Stimulated activated CD8-positive, alpha-beta memory T cell treated with anti-CD3 and anti-CD28 coated beads, Interleukin-4, amount 100 ng/mL, for 48 hours (primary cell): ENCODE measurements around the gene GALNT9.
"Not testable (repeated sequence)": the region's sequence is repeated elsewhere in the genome, so short reads cannot be mapped to it uniquely, and the experiment has no call there.

ENCODE experiments used
- DNase-seq: peaks from one replicate; pipeline ENCODE4 v3.0.0-alpha.2; 2020

The GALNT9 gene

GRCh38 chr12:132278401-132279183 lies 50.8 kb downstream of the GALNT9 start:
- no peak for DNase-seq

DNA sequence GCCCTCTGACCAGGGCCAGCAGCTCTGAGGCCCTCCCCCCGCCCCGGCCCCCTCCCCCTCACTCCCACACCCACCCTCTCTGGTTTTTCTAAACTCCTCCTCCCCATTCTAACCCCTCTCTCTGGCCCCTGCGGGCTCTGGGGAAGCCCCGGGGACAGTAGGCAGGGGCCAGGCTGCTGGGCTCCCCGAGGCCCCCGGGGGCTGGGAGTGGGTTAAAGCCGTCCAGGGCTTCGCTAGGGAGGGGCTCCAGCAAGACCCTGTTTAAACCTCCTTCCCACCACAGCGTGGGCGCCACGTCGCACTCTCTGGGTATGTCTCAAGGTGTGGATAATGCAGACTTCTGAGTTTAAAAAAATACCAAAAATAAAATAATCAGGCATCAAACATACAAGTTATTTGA lies 51.4 kb downstream of the GALNT9 start:
- DNase-seq = no peak

- no peak for DNase-seq
Measured at GRCh38 chr12:132277374-132277941, 51.9 kb downstream of the GALNT9 start.

DNA sequence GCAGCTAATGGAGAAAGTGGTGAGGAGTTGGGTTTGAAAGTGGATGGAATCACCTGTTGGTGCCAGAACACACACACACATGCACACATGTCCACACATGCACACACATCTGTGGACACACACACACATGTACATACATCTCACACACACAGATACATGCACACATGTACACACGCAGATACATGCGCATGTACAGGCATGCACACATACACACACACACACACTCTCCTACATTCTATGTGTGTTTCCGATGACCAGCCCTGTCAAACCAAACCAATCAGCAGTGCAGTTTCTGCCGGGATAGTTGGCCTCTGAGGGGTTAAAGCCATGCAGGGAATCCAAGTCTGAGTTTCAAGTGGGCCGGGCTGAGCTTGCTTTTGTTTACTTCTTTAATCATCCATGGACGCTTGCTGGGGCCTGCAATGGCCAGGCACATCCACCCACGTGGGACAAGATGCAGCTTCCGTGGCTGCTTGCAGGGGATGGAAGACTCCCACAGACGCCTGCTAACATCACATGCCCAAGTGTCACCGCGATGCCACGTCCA lies 52.5 kb downstream of the GALNT9 start:
- no peak for DNase-seq

DNA sequence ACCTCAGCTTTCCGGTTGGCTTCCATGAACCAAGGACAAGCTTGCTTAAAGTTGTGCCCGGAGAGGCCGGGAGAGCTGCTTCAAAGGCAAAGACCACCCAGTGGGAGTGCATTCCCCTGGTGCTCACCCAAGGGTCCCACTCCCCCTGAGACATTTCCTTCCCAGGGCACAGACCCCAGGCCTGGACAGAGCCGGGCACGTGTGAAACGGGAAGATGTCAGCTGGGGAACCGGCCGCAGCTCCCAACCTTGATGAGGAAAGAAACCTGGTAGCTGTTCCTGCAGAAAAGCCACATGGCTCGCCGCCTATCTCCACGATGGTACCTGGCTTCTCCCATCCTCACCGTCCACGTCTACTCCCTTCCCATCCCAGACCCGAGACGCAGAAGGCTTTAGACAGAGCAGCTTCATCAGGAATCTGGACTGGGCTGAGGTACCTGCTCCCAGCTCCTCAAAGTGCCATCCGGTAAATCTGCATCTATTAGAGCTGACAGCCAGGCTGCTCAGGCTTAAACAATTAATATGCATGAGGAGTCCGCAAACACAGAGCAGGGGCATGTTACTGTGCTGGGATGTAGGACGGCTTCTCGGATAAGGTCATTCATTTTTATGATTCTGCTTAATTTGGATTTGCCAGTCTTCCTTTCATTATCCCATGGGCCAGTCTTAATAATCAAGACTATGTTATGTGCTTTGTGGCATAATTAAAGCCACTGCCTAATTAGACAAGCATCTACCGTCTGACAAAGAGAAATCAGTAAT lies 53.1 kb downstream of the GALNT9 start:
- no peak for DNase-seq

DNA sequence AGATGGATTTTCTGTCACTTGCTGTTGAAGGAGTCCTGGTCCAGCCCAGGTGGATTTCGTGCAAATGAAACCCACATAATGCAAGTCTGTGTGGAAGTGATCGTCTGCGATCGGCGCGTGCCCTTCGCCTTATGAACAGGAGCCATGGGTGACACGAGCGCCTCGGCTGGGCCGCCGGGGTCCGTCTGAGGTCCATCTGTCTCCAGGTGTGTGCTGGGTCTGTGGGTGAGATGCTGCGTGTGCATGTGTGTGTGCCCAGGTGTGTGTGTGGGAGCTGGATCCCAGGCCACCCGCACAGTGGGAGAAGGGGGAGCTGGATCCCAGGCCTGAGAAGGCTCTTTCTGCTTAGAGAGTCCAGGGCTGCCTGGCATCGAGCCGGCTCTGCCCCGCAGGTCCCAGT lies 53.8 kb downstream of the GALNT9 start:
- DNase-seq = no peak

DNA sequence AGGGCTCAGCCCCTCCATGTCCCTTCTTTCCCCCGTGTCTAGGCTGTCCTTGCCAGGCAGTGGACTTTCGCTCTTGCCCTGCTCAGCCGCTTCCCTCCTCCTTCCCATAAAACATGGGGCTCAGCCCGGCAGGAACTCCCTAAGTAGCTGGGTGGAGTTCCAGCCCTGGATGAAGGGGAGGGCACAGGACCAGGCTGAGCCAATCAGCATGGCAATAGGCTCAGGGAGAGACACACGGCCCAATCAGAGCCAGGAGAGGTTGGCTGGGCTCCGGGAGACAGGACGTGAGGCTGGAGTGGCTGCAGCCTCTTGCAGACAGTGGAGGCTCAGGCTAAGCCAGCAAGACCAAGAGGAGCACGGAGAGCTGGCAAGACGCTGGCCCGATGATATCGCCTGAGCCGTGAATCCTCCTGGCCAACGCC lies 54.3 kb downstream of the GALNT9 start:
- DNase-seq = no peak

GRCh38 chr12:132273992-132274334 lies 55.4 kb downstream of the GALNT9 start:
- DNase-seq = no peak

DNA sequence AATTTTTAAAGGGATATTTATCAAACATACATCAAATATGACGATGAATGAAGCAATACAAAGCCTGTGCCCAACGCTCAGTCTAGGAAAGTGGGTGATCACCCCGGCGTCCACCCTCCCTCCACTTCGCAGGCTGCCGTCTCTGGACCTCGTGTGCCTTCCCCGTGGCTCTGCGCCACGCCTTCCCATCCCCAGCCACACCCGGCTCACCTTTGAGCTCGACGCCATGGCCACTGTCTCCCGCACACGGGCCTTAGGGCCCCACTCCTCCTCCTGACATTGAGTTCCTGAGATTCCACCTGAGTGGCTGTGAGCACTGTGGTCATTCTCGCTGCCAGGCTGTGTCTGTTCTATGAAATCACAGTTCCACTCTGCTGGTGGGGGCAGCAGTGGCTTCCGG lies 56.7 kb downstream of the GALNT9 start:
- no peak for DNase-seq

- DNase-seq = no peak
Measured at GRCh38 chr12:132271755-132272092, 57.7 kb downstream of the GALNT9 start.

DNA sequence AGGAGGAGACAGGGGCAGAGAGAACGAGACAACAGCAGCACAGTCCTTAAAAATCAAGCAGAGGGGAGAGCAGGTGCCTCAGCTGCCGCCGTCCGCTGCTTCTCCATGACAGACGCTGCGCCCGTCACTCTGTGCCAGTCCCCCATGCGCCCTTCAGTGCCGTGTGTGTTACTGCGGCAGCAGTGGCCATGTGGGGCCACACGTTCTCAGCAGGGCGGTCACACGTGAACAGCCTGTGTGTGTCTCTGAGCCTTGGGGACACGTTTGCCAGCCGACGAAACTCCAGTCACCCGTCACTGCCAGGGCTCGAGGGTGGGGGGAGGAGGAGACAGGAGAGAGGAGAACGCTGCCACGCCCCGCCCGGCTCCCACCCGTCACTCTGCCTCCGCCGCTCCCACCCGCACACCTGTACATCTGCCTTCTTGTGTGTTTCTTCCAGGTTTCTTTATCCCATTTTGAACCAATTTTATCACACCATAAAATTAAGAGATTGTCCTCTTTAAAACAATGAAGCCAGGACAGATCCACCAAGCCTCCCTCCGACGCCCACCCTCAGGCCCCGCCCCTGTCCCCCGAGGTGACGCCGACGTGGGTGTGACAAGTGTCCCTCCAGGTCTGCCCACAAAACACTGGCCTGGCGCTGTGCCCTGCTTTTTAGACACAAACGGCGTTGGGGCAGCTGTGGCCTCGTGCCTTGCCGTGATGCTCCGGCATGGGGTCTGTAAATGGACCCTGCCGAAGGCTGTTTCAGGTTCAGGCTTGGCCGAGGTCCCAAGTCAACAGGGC lies 58.2 kb downstream of the GALNT9 start:
- DNase-seq = no peak

GRCh38 chr12:132270516-132270915 lies 58.9 kb downstream of the GALNT9 start:
- no peak for DNase-seq

- no peak for DNase-seq
Measured at GRCh38 chr12:132269271-132269968, 60.0 kb downstream of the GALNT9 start.

- DNase-seq = no peak
Measured at GRCh38 chr12:132268674-132269073, 60.7 kb downstream of the GALNT9 start.

- DNase-seq = no peak
Measured at GRCh38 chr12:132267873-132268272, 61.5 kb downstream of the GALNT9 start.

GRCh38 chr12:132266802-132267201 lies 62.6 kb downstream of the GALNT9 start:
- no peak for DNase-seq

DNA sequence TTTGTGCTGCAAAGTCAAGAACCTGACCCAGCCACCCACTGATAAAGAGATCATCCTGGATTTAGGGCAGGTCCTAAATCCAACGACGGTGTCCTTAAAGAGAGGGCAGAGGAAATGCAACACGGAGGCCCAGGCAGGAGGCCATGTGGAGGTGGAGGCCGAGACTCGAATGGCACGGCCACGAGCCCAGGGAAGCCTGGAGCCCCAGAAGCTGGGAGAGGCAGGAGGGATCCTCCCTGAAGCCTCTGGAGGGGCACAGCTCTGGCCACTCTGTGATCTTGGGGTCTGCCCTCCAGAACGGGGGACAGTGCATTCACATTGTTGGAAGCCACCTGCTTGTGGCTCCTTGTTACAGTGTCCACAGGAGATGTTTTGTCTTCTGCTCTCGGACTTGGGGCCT lies 63.0 kb downstream of the GALNT9 start:
- DNase-seq = no peak

DNA sequence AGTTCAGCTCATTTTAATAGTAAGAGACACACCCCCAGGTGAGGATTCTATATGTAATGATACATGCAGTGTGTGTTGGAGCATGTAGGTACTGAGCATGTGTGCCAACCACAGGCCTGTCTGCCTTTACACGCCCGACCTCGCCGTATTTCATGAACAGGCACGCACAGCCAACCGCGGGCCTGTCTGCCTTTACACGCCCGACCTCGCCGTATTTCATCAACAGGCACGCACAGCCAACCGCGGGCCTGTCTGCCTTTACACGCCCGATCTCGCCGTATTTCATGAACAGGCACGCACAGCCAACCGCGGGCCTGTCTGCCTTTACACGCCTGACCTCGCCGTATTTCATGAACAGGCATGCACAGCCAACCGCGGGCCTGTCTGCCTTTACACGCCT lies 63.6 kb downstream of the GALNT9 start:
- not testable (repeated sequence) for DNase-seq

- no peak for DNase-seq
Measured at GRCh38 chr12:132265056-132265800, 64.2 kb downstream of the GALNT9 start.

DNA sequence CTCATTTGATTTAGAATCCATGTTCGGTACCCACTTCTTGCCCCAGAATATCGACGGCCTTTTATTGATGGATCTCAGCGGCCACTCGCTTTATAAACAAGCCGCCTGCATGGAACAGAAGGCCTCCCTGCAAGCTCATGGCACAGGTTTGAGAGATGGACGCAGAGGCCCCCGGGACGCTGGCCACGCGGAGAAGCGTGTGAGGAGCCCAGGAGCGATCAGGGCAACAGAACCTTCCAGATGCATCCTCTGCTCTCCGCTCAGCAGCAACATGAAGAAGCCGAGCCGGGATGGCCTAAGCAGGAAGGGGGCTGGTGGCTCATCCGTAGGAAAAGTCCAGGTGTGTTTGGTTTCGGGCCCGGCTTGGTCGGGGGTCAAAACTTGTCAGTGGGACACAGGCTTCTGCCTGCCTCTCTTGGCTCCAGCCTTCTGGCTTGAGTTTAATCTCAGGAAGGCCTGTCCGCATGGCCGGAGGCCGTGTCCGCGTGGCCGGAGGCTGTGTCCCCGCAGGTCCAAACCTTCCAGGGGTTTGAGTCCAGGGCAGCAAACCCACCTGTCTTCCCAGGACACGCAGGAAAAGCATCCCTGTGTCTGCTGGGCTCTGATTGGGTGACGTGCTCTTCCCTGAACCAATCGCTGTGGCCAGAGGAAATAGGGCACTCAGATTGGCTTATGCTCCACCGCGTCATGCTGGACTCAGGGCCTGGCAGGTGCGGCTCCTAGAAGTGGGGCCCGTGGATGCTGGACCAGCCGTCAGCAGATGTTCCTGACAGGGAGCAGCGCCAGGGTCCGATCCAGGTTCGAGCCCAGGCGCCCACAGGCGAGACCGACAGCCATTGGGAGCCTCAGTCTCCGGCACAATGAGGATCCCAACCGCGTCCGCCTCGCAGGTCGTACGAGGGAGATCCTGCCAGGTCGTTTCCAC lies 65.0 kb downstream of the GALNT9 start:
- no peak for DNase-seq
